SW 1271 (cell line): ENCODE results near the gene ENTPD2.
"Not testable (repeated sequence)": the region's sequence is repeated elsewhere in the genome, so short reads cannot be mapped to it uniquely, and the experiment has no call there.

Experiments used
- DNase-seq, 2 experiments: peaks; one replicate each; lab custom pipeline; 2025; lab: John Stamatoyannopoulos, UW

The ENTPD2 gene

DNA sequence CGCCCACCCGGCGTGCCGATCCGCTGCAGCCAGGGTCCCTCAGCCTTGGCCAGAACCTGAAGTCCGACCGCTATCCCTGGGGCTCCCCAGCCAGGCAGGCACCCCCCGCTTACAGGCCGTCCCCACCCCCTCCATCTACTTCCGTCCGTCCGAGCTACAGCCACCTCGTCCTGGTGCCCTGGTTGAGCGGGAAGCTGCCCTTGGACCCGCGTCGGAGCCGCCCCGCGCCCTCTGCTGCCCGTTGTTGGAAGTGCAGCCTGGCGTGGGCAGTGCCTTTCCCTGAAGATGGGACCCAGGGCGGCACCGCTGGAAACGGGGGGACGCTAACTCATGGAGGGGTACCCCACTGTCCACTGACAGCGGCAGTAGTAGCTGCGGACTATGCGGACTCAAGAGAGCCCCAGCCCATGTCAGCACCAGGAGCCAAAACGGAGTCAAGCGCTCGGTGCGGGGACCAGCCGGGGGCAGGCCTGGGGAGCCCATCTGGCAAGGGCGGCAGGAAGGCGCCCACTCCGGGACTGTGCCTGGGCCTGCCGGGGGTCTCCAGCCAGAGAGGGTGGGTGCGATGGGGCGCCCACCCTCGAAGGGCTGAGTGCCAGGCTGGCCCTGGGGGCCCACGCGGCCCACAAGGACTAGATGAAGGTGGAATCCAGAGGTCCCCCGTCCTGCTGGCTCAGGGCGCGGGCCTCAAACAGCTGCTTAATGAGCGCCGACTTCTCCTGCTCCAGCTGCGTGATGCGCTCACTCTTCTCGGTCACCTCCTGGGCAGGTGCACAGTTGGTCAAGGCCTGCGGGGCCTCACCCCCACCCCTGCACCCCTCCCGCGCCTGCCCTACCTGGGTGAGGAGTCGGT, 10.4 kb upstream of the ENTPD2 start:
- DNase-seq = peak in 1 of 2 experiments; percentile 47

DNA sequence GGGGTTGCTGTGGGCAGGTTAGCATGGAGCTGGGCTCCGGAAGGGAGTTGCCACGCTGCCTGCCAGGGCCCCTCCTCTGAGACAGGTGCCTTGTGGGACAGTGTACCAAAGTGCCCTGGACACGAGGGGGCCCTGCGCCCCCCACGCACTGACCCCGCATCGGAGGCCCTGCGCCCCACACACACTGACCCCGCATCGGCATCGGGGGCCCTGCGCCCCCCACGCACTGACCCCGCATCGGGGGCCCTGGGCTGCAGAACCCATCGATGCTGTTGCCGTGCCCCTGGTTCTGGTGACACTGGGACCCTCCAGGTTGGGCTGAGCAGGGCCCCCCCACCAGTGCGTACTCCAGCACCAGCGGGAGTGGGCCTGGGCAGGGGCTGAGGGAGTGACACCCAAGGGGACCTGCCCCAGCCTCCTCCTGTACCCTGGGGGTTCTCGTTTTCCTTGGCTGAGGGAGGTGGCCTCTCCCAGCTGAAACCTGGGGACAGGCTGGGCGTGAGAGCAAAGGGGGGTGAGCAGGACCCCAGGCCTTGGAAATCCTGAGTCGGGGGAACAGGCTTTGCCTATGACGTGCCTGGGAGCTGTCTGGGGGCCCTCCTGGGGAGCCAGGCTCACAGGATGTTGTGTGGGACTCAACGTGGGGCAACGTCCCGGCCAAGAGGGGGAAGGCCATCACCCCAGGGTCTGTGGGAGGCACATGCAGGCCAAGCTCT, 9.6 kb upstream of the ENTPD2 start:
- DNase-seq = no peak

DNA sequence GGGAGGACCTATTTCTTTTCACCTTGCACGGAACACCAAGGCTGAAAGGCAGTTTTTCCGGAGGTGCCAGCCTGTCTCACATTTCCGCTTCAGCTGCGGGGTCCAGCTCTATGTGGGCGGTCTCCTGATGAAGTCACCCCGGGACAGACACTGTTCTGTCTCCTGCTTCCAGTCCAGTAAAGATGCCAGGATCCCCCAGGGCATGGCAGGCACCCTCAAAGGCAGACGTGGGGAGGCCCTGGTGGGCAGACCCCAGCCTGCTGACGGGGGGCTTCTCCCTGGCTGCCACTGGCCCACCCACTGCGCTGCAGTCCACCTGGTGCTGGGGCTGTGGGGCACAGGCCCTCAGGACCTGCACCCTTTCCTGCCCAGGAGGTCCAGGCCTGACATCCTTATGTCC, 8.9 kb upstream of the ENTPD2 start:
- not testable (repeated sequence) for DNase-seq

DNA sequence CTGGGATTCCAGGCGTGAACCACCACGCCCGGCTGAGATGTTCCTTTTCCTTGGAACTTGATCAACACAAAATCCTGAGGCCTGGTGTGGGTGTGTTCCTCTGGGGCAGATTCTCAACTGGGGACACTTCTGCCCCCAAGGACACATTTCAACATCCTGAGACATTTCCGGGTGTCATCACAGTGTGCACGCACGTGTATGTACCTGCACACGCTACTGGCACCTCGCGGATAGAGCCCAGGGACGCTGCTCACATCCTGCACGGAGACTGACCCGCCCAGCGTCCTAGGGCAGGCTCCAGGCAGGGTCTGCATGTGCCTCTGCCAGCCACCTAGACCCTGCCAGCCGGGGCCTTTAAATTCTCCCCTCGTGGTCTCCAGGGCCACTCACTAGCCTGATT, 8.5 kb upstream of the ENTPD2 start:
- no peak for DNase-seq

DNA sequence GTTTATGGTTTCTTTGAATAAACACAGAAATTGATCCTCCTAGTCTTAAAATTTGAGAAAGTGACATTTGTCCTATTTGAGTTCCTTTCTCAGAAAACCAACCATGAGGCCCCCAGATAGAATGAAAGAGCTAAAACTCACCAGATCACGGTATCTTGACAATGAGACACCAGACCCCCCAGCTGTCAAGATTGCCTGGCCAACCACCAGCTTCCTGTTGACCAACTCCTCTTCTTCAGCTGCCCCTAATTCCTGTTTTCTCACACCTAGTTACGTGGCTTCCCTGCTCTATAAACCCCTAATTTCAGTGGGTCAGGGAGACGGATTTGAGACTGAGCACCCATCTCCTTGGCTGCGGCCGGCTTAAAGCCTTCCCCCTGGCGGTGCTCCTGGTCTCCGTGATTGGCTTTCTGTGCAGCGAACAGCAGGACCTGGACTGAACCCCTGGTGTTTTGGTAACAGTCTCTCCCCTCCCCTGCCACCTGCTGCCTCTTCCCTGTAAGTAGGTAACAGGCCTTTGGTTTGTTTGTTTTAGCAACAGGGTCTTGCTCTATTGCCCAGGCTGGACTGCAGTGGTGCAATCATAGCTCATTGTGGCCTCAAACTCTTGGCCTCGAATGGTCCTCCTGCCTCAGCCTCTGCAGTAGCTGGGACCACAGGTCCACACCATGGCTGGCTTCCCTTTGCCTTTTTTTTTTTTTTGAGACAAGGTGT, 4.8 kb upstream of the ENTPD2 start:
- no peak for DNase-seq

DNA sequence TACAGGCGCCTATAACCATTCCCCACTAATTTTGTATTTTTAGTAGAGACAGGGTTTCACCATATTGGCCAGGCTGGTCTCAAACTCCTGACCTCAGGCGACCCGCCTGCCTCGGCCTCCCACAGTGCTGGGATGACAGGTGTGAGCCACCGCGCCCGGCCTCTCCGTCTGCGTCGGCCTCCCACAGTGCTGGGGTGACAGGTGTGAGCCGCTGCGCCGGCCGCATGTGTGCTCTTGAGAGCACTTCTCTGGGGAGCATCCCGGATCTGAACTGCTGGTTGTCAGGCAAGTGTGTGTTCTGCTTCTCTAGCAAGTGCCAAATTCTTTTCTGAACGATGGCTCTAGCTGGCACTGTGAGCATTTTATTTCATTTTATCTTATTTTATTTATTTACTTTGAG, 3.7 kb upstream of the ENTPD2 start:
- DNase-seq = no peak

DNA sequence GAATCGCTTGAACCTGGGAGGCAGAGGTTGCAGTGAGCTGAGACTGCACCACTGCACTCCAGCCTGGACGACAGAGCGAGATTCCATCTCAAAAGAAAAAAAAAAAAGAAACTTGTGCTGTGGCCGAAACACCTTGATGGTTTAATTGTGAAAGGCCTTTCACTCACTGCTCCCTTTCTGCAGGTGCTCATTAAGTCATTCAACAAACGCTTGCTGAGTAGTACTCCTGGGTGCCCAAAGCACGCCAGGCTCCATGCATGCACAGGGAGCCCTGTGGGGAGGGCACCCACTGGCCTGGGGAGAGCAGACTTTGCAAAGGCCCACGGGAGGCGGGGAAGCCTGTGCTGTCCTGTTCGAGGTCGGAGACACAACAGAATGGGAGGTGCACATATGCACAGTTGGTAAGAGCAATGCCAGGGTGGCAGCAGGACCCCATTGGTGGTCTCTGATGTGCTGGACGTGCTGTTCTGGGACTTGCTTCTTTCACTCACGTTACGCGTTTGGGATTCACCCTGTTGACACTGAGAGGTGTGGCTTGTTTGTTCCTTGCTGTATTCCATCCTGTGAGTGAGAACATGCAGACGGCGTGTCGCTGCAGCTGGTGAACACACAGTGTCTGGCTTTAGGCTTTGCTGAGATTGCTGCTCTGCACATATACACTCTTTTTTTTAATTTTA, 3.0 kb upstream of the ENTPD2 start:
- no peak for DNase-seq

DNA sequence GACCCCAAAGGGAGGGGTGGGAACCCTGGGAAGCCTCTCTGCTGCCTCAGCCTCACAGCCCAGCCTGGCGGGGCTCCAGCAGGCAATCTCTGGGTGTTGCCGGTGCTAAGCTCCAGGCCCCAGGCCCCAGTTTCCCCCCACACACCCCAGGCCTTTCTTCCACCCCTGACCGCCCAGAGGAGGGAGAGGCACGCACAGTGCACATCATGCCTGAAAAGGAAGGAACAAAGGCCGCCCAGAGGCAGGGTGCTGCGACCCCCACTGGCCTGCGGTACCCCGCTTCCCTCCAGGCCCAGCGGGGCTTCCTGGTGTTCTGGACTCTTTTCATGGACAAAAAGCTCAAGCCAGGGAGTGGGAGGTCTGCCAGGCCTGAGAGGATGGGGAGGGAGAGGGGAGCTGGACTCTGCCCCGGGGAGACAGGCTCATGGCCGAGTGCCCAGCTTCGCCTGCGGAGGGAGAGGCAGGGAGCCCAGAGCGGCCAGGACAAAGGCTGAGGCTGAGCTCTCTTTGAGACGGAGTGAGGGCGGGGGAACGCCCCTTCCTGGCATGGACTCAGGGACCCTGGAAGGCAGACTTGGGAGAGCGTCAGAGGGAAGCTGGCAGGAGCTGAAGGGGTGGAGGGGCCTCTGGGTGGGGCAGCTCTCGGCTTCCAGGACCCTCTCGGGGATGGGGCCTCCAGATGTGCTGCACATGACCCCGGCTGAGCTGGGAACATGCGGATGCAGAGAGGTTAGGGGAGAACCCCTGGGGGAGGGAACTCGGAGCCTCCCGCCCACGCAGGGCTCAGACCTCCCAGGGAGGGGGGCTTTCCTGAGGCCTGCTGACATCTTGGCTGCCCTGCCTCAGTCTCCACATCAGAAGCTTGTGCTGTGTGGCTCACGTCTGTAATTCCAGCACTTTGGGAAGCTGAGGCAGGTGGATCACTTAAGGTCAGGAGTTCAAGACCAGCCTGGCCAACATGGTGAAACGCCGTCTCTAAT, 1.8 kb upstream of the ENTPD2 start:
- DNase-seq = no peak

DNA sequence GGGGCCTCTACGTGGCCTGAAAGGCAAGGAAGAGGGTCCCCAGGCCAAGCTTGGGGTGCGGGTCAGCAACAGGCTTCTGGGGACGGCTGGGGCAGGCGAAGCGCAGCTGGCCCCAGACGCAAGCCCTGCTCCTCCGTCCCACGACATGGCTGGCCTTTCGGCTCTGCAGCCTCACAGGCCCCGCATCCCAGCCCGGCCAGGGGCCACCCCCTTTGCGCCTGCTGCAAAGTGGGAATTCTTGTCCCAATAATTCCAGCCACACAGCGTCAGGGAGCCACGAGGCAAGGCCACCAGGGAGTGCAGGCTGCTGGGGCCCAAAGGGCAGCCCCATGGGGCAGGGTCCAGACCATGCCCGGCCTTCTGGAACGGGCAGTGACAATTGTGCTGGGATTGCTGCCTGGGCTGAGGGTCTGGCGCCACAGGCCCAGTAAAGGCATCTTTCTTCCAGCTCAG, 1.1 kb upstream of the ENTPD2 start:
- DNase-seq = no peak

DNA sequence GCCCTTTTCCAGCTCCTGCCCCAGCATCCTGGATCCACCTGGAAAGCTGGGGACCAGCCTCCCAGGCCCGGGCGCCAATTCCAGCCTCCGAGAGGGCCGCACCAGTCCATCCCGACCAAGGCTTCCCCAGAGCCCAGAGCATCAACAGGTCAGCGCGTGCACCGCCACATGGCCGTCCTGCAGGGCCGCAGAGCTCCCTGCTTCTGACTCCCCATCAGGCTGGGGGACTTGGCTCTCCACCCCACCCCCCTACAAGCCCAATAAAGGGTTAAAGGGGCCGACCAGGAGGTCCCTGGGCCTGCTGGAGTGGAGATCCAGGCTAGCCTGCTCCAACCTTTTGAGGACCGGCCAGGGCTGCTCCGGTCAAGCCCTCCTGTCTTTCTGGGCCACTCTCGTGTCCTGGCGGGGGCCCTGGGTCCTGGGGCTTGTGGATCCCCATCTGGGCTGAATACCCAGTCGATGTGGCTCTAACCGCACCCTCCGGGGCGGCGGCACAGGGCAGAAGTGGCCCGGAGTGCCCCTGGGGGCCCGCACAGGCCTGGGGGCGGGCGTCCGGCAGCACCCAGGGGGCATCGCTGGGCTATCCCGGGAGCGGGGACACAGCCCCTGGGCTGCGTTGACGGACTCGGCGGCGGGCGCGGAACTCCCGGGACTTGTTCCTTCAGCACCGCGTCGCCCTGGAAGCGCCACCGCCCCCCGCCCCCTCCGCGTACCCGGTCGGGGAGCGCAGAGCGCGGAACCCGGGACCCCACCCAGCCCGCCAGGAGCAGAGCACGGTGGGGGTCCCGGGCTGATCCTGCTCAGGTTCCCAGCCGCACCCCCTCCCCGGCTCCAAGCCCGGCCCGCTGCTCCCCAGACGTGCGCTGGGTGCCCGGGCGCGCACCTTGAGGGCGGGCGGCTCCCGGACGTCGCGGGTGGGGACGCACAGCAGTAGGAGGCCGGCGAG, 590 bp downstream of the ENTPD2 start:
- DNase-seq = no peak

DNA sequence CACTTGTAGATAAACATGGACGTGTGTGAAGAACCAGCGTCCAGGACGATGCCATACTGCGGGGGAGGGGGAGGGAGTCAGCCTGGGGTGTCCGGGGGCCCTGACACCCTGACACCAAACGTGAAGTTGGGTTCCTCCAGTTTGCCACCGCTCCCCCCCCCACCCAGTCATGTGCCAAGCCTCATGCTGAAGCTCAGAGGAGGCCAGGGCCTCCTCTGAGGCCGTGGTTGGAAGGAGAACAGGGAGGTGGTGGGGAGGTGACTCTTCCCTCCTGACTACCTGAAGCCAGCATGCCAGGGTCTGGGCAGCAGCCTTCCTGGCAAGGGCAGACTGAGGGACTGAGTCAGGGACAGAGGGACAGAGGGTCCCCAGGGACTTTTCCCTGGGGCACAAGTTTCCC, 1.6 kb downstream of the ENTPD2 start:
- DNase-seq = no peak

DNA sequence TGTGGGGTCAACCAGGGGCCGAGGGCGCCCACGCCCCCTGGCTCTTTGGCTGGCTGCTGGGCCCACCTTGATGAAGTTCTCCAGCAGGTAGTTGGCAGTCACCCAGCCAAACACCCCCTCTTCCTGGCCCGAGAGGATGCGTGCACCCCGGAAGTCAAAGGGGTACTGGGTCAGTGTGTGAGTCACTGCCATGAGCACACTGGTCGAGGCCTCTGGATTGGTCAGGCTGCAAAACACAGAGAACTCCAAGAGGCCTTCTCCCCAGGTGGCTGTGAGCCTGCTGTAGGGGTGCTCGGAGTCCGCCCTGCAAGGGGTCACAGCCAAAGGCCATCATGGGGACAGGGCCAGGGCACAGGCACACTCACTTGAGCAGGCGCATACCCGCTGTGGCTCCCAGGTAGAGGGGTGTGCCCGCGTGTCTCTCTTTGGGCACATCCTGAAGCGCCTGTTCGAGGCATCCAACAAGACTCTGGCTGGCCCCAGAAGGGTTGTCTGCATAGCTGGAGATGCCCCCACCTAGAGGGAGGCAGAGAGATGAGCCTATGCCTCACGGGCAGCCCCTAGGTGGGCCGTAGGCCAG, 2.6 kb downstream of the ENTPD2 start:
- DNase-seq = no peak

DNA sequence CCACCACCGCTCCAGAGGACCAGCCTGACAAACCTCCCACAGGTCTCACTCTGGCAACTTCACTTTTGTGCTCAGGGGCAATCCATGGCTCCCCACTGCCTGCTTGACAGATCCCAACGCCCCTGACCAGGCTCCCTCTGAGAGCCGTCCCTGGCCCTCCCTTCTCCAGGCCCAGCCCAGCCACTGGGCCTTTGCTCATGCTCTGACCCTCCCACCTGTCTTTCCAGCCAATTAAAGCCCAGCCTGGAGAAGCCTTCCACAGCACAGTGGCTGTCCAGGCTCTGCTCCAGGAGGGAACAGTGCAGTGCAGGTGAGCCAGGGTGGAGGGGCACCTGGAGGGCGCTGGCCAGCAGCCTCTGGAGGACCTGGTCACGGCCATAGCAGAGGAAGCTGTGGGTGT, 3.3 kb downstream of the ENTPD2 start:
- DNase-seq = no peak

DNA sequence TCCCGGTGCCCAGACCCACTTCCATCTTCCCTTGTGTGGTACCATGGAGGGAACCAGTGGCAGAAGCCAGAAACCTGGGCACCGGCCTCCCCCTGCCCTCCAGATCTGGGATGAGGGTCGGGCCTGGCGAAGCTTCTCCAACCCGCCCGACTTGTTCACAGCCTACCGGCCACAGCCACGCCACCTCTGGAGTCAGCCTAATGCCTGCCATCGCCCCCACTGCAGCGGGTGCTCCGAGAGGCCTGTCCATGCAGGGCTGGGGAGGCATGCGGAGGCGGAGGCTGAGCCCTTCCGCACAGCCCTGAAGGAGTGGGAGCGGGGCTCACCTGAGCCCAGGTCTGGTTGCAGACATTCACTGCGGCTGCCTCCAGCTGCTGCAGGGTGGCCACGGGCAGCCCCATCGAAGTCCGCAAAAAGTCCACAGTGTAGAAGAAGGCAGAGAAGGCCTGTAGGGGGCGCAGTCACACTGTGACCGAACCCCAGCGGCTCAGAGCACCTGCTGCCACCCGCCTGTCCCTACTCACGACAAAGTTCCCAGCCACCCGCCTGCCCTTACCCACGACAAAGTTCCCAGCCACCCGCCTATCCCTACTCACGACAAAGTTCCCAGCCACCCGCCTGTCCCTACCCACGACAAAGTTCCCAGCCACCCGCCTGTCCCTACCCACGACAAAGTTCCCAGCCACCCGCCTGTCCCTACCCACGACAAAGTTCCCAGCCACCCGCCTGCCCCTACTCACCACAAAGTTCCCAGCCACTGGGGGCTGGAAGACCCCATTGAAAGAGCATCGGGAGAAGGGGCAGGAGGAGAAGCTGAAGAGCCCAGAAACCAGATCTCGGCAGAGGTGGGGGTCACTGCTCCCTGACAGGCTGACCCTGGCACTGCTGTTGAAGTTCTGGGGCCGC, 4.1 kb downstream of the ENTPD2 start:
- peak in 1 of 2 experiments; percentile 50 for DNase-seq

DNA sequence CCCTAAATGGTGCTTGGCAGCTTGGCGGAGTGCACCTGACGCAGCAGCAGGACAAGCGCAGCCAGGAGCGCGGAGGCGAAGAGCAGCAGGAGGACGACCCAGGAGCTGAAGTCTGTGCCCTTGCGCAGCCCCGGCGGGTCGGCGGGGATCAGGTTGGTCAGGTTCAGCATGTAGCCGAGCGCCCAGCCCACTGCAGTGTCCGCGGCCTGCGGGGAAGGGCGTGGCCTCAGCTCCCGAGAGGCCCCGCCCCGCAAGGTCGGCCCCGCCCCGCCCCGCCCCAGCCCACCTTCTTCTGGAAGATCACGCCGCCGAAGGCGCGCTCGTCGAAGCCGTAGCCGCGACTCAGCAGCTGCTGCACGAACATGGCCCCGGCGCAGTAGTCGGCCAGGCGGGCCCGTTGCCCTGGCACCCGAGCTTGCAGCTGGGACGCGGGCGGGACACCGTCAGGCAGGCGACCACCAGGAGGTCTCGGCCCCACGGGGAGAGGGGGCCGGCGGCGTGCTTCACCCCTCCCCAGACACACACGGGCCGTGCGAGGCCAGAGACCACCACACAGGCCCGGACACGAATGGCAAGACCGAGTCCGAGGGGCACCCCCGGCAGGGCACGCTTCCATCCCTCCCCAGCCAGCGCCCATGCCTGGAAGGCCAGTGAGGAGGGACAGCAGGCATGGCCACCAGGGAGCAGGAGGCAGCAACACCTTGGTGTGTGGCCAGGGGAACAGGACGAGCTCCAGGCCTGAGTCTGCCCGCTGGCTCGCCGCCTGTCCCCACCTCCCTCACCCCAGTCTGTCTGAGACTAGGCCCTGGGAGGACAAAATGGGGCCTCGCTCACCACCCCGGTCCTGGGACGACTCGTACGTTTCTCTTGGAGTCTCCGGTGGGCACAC, 5.0 kb downstream of the ENTPD2 start:
- DNase-seq = no peak

DNA sequence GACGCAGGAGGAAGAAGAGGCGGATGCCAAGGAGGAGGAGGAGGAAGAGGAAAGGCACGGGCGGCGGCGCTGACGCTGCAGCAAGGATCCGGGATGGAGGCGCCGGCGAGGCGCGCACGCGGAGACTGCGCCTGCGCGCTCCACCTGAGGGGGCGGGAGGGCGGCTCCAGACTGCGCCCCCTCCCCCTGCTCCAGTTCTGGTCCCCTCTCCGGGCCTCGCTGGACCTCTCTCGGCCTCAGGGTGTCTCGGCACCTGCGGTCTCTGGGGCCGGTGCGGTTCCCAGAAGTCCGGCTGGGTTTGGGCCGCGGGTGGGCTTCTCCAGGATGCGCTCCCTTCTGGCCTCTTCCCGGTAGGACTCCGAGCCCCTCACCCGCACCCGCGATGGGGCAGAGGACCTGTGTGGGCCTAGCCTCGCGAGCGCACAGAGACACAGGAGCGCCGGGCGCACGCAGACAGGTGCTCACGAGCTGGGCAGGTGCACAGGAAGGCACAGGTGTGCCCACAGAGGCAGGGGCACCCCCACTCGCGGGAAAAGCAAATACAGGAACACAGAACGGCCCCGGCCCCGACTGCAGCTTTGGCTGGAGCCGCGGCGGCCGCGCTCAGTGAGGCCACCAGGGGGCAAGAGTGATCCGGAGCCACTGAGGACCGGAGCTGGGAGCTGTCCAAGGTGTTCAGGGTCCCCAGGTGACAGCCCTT, 7.6 kb downstream of the ENTPD2 start, which contains the start of gene NPDC1:
Gene NPDC1, minus strand, starts transcription at position 90 of the 700 bp plus-strand sequence. CDS start 188 bp downstream, outside the sequence.
- peak in 1 of 2 experiments; percentile 74 for DNase-seq
